Suprapubic skin (tissue), 4 donors: ENCODE results near the gene STXBP5L. TPM values are rescaled to one million over a fixed set of nuclear protein-coding genes. Genes with fewer than 3 reads are reported as not detected.
"Not testable (repeated sequence)": the region's sequence is repeated elsewhere in the genome, so short reads cannot be mapped to it uniquely, and the experiment has no call there.

Experiments used
- DNase-seq, 2 donors: peaks; one replicate each; pipeline ENCODE4 v3.0.0-alpha.2; 2019; ENCODE audit warnings: low spot score in 2 of 2
- H3K27ac ChIP-seq: fragments of 200-600 bp; sonication (generic); one replicate; pipeline ENCODE4 v1.5.1; 2019
- H3K27me3 ChIP-seq: fragments of 200-600 bp; sonication (generic); one replicate; pipeline ENCODE4 v1.5.1; 2019
- H3K36me3 ChIP-seq: fragments of 200-600 bp; sonication (generic); one replicate; pipeline ENCODE4 v1.5.1; 2019
- H3K4me1 ChIP-seq: fragments of 200-600 bp; sonication (generic); one replicate; pipeline ENCODE4 v1.5.1; 2019
- H3K4me3 ChIP-seq: fragments of 200-600 bp; sonication (generic); one replicate; pipeline ENCODE4 v1.5.1; 2019; ENCODE audit warnings: mild to moderate bottlenecking
- H3K9me3 ChIP-seq: fragments of 200-600 bp; sonication (generic); one replicate; pipeline ENCODE4 v1.5.1; 2019
- CTCF ChIP-seq, 2 donors: fragments of 200-600 bp in 1 of 2; fragments of 450-650 bp in 1 of 2; sonication (generic) in 1 of 2; IDR thresholded peaks; one replicate each; pipeline ENCODE4 v1.5.1; 2016 to 2019; ENCODE audit warnings: antibody characterized with exemption in 2 of 2, mild to moderate bottlenecking in 1 of 2, moderate library complexity in 1 of 2
- EP300 ChIP-seq: sonication (generic); formaldehyde crosslinking; IDR thresholded peaks from one replicate; pipeline ENCODE4 v1.6.1; 2017; ENCODE audit warnings: antibody characterized with exemption
- POLR2A ChIP-seq, 2 donors: fragments of 450-650 bp; IDR thresholded peaks; one replicate each; pipeline ENCODE4 v1.6.1; 2017; ENCODE audit warnings: antibody characterized with exemption in 2 of 2, mild to moderate bottlenecking in 2 of 2, moderate library complexity in 2 of 2
- POLR2AphosphoS5 ChIP-seq, 3 donors: sonication (generic); formaldehyde crosslinking; IDR thresholded peaks; one replicate each; pipeline ENCODE4 v1.6.1; 2017; ENCODE audit warnings: antibody characterized with exemption in 3 of 3
- WGBS: methylation state at CpG from one replicate; pipeline ENCODE4 v1.1.5; 2018; 5-methylcytosine and 5-hydroxymethylcytosine counted together
- total RNA-seq, 4 donors: library from RNA; depleted of rRNA; stranded (reverse); fragments of >200 nt; gene quantifications; one replicate each; pipeline ENCODE4 v1.1.0, GENCODE V29; 2016

STXBP5L gene
- total RNA-seq, 4 donors from 2014 or later: 0.08 to 0.32 (median 0.15) TPM; not detected in 1

- H3K4me3 ChIP-seq: no peak overlapping the region
- TF ChIP-seq POLR2A (IDR thresholded peaks at IDR 0.05) (no peak), POLR2AphosphoS5 (IDR thresholded peaks at IDR 0.05) (no peak), CTCF (IDR thresholded peaks at IDR 0.05) (no peak)
- no peak overlapping the region for H3K27ac ChIP-seq
- no peaks in the 10 kb centered on the region for H3K4me1 ChIP-seq
- DNase-seq: no peak
- no peaks in the 10 kb centered on the region for H3K36me3 ChIP-seq
- WGBS: 82% methylated on average over 3 of the region's 3 CpGs
- H3K9me3 ChIP-seq: no peaks in the 10 kb centered on the region
- H3K27me3 ChIP-seq: no peaks in the 10 kb centered on the region
Measured at GRCh38 chr3:121295452-121295851, 387.4 kb downstream of the STXBP5L start.

- no peaks in the 10 kb centered on the region for H3K27me3 ChIP-seq
- no peak for TF ChIP-seq POLR2A (IDR thresholded peaks at IDR 0.05)
- no peak for TF ChIP-seq EP300
- TF ChIP-seq POLR2AphosphoS5 (IDR thresholded peaks at IDR 0.05): no peak
- no peak for TF ChIP-seq CTCF (IDR thresholded peaks at IDR 0.05)
- H3K4me3 ChIP-seq: no peak overlapping the region
- no peaks in the 10 kb centered on the region for H3K36me3 ChIP-seq
- H3K27ac ChIP-seq: no peak overlapping the region
- no peaks in the 10 kb centered on the region for H3K9me3 ChIP-seq
- no peak for DNase-seq
- H3K4me1 ChIP-seq: no peaks in the 10 kb centered on the region
Measured at GRCh38 chr3:121295979-121296378, 388.0 kb downstream of the STXBP5L start.

GRCh38 chr3:121324320-121324719 lies 416.3 kb downstream of the STXBP5L start:
- no peaks in the 10 kb centered on the region for H3K9me3 ChIP-seq
- DNase-seq: no peak
- H3K4me3 ChIP-seq: no peak overlapping the region
- H3K27ac ChIP-seq: no peak overlapping the region
- H3K4me1 ChIP-seq: no peaks in the 10 kb centered on the region
- H3K36me3 ChIP-seq: no peaks in the 10 kb centered on the region
- TF ChIP-seq EP300 (no peak), POLR2A (IDR thresholded peaks at IDR 0.05) (no peak), POLR2AphosphoS5 (IDR thresholded peaks at IDR 0.05) (no peak), CTCF (IDR thresholded peaks at IDR 0.05) (no peak)
- H3K27me3 ChIP-seq: no peaks in the 10 kb centered on the region

- Histone ChIP-seq H3K4me1 (no peaks in the 10 kb centered on the region), H3K9me3 (peaks cover 4% of the 10 kb centered on the region), H3K27me3 (no peaks in the 10 kb centered on the region), H3K4me3 (no peak overlapping the region), H3K27ac (no peak overlapping the region), H3K36me3 (no peaks in the 10 kb centered on the region)
- TF ChIP-seq POLR2A (IDR thresholded peaks at IDR 0.05) (no peak), EP300 (no peak), CTCF (IDR thresholded peaks at IDR 0.05) (no peak), POLR2AphosphoS5 (IDR thresholded peaks at IDR 0.05) (no peak)
- DNase-seq: no peak
- WGBS: no CpG with 5 or more reads among the region's 1 CpG
Measured at GRCh38 chr3:121330118-121330517, 422.1 kb downstream of the STXBP5L start.

- TF ChIP-seq POLR2AphosphoS5 (IDR thresholded peaks at IDR 0.05): no peak
- no peak for TF ChIP-seq CTCF (IDR thresholded peaks at IDR 0.05)
- TF ChIP-seq EP300: no peak
- TF ChIP-seq POLR2A (IDR thresholded peaks at IDR 0.05): no peak
- Histone ChIP-seq H3K27ac (no peak overlapping the region), H3K4me1 (no peaks in the 10 kb centered on the region), H3K27me3 (no peaks in the 10 kb centered on the region), H3K9me3 (peaks cover 4% of the 10 kb centered on the region), H3K36me3 (no peaks in the 10 kb centered on the region), H3K4me3 (no peak overlapping the region)
- DNase-seq: no peak
- 85% methylated on average over 4 of the region's 4 CpGs for WGBS
Measured at GRCh38 chr3:121330634-121331033, 422.6 kb downstream of the STXBP5L start.

- DNase-seq, H3K9me3 ChIP-seq, H3K27ac ChIP-seq, H3K36me3 ChIP-seq, H3K4me1 ChIP-seq, H3K4me3 ChIP-seq, H3K27me3 ChIP-seq: not testable (repeated sequence)
- WGBS: 89% methylated on average over 4 of the region's 5 CpGs
Measured at GRCh38 chr3:121355960-121356359, 448.0 kb downstream of the STXBP5L start.
